Measurements from ENCODE around the gene HECTD4. TPM values are rescaled to one million over a fixed set of nuclear protein-coding genes. Genes with fewer than 3 reads are reported as not detected.

Gene HECTD4
- total and polyA plus RNA-seq, 4 donors = 4.3 to 80.1 (median 25.5) TPM

DNA sequence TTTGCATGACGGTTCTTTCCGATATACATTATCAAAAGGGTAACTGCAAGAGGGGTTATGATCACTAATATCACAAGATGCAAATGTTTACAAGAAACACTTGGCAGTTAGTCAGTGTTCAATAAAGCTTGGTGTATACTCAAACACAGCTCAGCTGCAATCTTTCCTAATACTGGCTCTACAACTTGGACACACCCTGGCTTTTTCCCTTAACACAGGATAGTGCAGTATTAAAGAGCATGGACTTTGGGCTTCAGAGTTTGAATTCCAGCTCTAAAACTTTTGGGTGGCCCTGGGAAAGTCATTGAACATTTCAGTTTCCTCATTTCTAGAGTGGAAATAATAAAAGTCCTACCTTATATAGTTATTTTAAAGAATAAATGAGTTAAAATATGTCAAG is 107.0 kb downstream of the HECTD4 start:
- no peak overlapping the region for H3K4me3 ChIP-seq (ENCODE audit: low read depth in 1 of 3, low read length in 3 of 3)
- H3K4me1 ChIP-seq (ENCODE audit: control insufficient read depth in 4 of 4, insufficient read depth in 4 of 4, low read length in 3 of 4) = peaks cover 0 to 14% (median 13%) of the 10 kb centered on the region in 4 donors
- no peaks in the 10 kb centered on the region for H3K27me3 ChIP-seq (ENCODE audit: control insufficient read depth in 4 of 4, insufficient read depth in 4 of 4, low read length in 3 of 4)
- H3K36me3 ChIP-seq (ENCODE audit: control insufficient read depth in 4 of 4, insufficient read depth in 3 of 4, low read depth in 1 of 4, low read length in 3 of 4) = peaks cover 2 to 16% (median 10%) of the 10 kb centered on the region in 4 donors
- TF ChIP-seq RAD21 (IDR thresholded peaks at IDR 0.05) (peak; percentile 35 to 56), FOXA2 (IDR thresholded peaks at IDR 0.05) (no peak), HNF4G (IDR thresholded peaks at IDR 0.05) (peak; percentile 89), JUND (IDR thresholded peaks at IDR 0.05) (peak; percentile 22 to 49), SP1 (IDR thresholded peaks at IDR 0.05) (peak; percentile 50), RXRA (IDR thresholded peaks at IDR 0.05) (peak; percentile 68 to 77), NR2F2 (IDR thresholded peaks at IDR 0.05) (peak; percentile 40), HNF4A (conservative IDR thresholded peaks at IDR 0.05) (peak; percentile 96 to 98), EGR1 (IDR thresholded peaks at IDR 0.05; ENCODE audit: low read depth in 2 of 2) (no peak)
- TF ChIP-seq, protein P1, sequence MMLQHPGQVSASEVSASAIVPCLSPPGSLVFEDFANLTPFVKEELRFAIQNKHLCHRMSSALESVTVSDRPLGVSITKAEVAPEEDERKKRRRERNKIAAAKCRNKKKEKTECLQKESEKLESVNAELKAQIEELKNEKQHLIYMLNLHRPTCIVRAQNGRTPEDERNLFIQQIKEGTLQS (IDR thresholded peaks at IDR 0.05) = no peak
- TF ChIP-seq, protein P2, sequence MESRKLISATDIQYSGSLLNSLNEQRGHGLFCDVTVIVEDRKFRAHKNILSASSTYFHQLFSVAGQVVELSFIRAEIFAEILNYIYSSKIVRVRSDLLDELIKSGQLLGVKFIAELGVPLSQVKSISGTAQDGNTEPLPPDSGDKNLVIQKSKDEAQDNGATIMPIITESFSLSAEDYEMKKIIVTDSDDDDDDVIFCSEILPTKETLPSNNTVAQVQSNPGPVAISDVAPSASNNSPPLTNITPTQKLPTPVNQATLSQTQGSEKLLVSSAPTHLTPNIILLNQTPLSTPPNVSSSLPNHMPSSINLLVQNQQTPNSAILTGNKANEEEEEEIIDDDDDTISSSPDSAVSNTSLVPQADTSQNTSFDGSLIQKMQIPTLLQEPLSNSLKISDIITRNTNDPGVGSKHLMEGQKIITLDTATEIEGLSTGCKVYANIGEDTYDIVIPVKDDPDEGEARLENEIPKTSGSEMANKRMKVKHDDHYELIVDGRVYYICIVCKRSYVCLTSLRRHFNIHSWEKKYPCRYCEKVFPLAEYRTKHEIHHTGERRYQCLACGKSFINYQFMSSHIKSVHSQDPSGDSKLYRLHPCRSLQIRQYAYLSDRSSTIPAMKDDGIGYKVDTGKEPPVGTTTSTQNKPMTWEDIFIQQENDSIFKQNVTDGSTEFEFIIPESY (IDR thresholded peaks at IDR 0.05) = no peak
- DNase-seq (ENCODE audit: low spot score) = no peak
- H3K9ac ChIP-seq (ENCODE audit: low read depth in 1 of 2, low read length in 2 of 2) = no peak overlapping the region
- no peaks in the 10 kb centered on the region for H3K9me3 ChIP-seq (ENCODE audit: control insufficient read depth in 4 of 4, low read length in 3 of 4)
- H3K27ac ChIP-seq (ENCODE audit: low read depth in 1 of 2, low read length in 2 of 2) = no peak overlapping the region
- WGBS = 47% methylated on average over 2 of the region's 2 CpGs

DNA sequence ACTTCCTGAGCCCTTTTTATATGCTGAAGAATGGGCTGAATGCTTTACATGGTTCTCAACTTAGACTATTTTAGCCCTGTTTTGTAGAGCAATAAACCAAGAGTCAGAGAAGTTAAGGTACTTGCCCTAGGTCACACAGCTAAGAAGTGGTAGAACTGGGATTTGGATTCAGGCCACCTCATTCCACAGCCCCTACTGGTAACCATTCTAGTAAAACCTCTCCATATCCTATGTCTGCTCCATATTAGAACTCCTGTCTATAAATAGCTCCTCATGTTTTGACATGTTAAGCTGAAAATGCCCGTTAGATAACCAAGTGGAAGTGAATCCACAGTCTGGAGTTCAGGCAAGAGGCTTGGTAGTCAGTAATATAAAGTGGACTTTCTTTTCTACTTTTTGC is 111.6 kb downstream of the HECTD4 start:
- WGBS = 87% methylated on average over 1 of the region's 1 CpG

More for the DNA sequence above, 111.6 kb downstream of the HECTD4 start:
- TF ChIP-seq RAD21 (IDR thresholded peaks at IDR 0.05) (no peak), FOXA1 (IDR thresholded peaks at IDR 0.05) (no peak), EGR1 (IDR thresholded peaks at IDR 0.05; ENCODE audit: low read depth in 2 of 2) (no peak)
- TF ChIP-seq, protein P3, sequence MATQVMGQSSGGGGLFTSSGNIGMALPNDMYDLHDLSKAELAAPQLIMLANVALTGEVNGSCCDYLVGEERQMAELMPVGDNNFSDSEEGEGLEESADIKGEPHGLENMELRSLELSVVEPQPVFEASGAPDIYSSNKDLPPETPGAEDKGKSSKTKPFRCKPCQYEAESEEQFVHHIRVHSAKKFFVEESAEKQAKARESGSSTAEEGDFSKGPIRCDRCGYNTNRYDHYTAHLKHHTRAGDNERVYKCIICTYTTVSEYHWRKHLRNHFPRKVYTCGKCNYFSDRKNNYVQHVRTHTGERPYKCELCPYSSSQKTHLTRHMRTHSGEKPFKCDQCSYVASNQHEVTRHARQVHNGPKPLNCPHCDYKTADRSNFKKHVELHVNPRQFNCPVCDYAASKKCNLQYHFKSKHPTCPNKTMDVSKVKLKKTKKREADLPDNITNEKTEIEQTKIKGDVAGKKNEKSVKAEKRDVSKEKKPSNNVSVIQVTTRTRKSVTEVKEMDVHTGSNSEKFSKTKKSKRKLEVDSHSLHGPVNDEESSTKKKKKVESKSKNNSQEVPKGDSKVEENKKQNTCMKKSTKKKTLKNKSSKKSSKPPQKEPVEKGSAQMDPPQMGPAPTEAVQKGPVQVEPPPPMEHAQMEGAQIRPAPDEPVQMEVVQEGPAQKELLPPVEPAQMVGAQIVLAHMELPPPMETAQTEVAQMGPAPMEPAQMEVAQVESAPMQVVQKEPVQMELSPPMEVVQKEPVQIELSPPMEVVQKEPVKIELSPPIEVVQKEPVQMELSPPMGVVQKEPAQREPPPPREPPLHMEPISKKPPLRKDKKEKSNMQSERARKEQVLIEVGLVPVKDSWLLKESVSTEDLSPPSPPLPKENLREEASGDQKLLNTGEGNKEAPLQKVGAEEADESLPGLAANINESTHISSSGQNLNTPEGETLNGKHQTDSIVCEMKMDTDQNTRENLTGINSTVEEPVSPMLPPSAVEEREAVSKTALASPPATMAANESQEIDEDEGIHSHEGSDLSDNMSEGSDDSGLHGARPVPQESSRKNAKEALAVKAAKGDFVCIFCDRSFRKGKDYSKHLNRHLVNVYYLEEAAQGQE (IDR thresholded peaks at IDR 0.05) = no peak
- TF ChIP-seq, protein P4, sequence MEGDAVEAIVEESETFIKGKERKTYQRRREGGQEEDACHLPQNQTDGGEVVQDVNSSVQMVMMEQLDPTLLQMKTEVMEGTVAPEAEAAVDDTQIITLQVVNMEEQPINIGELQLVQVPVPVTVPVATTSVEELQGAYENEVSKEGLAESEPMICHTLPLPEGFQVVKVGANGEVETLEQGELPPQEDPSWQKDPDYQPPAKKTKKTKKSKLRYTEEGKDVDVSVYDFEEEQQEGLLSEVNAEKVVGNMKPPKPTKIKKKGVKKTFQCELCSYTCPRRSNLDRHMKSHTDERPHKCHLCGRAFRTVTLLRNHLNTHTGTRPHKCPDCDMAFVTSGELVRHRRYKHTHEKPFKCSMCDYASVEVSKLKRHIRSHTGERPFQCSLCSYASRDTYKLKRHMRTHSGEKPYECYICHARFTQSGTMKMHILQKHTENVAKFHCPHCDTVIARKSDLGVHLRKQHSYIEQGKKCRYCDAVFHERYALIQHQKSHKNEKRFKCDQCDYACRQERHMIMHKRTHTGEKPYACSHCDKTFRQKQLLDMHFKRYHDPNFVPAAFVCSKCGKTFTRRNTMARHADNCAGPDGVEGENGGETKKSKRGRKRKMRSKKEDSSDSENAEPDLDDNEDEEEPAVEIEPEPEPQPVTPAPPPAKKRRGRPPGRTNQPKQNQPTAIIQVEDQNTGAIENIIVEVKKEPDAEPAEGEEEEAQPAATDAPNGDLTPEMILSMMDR (IDR thresholded peaks at IDR 0.05; ENCODE audit: low read depth, low read length, missing input control) = no peak
- TF ChIP-seq, protein P1 (IDR thresholded peaks at IDR 0.05) = no peak
- no peaks in the 10 kb centered on the region for H3K9me3 ChIP-seq (ENCODE audit: control insufficient read depth in 4 of 4, low read length in 3 of 4)
- no peak overlapping the region for H3K4me3 ChIP-seq (ENCODE audit: low read depth in 1 of 3, low read length in 3 of 3)
- no peak overlapping the region for H3K9ac ChIP-seq (ENCODE audit: low read depth in 1 of 2, low read length in 2 of 2)
- H3K4me1 ChIP-seq (ENCODE audit: control insufficient read depth in 4 of 4, insufficient read depth in 4 of 4, low read length in 3 of 4) = peaks cover 0 to 14% (median 12%) of the 10 kb centered on the region in 4 donors
- no peak for DNase-seq (ENCODE audit: low spot score)
- H3K27me3 ChIP-seq (ENCODE audit: control insufficient read depth in 4 of 4, insufficient read depth in 4 of 4, low read length in 3 of 4) = no peaks in the 10 kb centered on the region
- H3K27ac ChIP-seq (ENCODE audit: low read depth in 1 of 2, low read length in 2 of 2) = no peak overlapping the region
- H3K36me3 ChIP-seq (ENCODE audit: control insufficient read depth in 4 of 4, insufficient read depth in 3 of 4, low read depth in 1 of 4, low read length in 3 of 4) = peaks cover 2 to 35% (median 22%) of the 10 kb centered on the region in 4 donors

Data from liver (tissue), 9 donors.